HG03064 (cell line): ENCODE measurements around the gene DTX1.

Source experiments
- ATAC-seq: cut with Tn5 transposase; IDR thresholded peaks from one replicate; pipeline ENCODE4 v1.9.1; 2021; ENCODE audit warnings: low read depth; ENCODE audit not compliant: unreplicated experiment

DTX1 gene

GRCh38 chr12:113056631-113057488 lies at the start of gene DTX1:
Gene DTX1, plus strand, starts transcription at chr12:113056730. Its CDS starts 1,463 bp downstream, at chr12:113058193.
- ATAC-seq = no peak

GRCh38 chr12:113007166-113007565 lies 49.4 kb upstream of the DTX1 start:
- no peak for ATAC-seq

- no peak for ATAC-seq
These were observed 45.8 kb upstream of the DTX1 start for GRCh38 chr12:113010701-113011100.

- no peak for ATAC-seq
These were observed 42.0 kb upstream of the DTX1 start for GRCh38 chr12:113014565-113014964.

- ATAC-seq = no peak
These were observed 39.7 kb upstream of the DTX1 start for GRCh38 chr12:113016796-113017195.

GRCh38 chr12:113019025-113019424 lies 37.5 kb upstream of the DTX1 start:
- no peak for ATAC-seq

GRCh38 chr12:113021500-113021899 lies 35.0 kb upstream of the DTX1 start:
- ATAC-seq = no peak

- ATAC-seq = no peak
These were observed 33.8 kb upstream of the DTX1 start for GRCh38 chr12:113022563-113023297.

- ATAC-seq = no peak
These were observed 28.8 kb upstream of the DTX1 start for GRCh38 chr12:113027726-113028125.

GRCh38 chr12:113030875-113031525 lies 25.5 kb upstream of the DTX1 start:
- no peak for ATAC-seq

- ATAC-seq = no peak
These were observed 16.6 kb upstream of the DTX1 start for GRCh38 chr12:113039911-113040445.

- ATAC-seq = no peak
These were observed 15.8 kb upstream of the DTX1 start for GRCh38 chr12:113040722-113041171.

- no peak for ATAC-seq
These were observed 15.0 kb upstream of the DTX1 start for GRCh38 chr12:113041560-113041959.

GRCh38 chr12:113043240-113043639 lies 13.3 kb upstream of the DTX1 start:
- no peak for ATAC-seq

GRCh38 chr12:113044516-113044915 lies 12.0 kb upstream of the DTX1 start:
- ATAC-seq = no peak

- no peak for ATAC-seq
These were observed 7.8 kb upstream of the DTX1 start for GRCh38 chr12:113048716-113049127.

GRCh38 chr12:113049976-113050742 lies 6.4 kb upstream of the DTX1 start:
- no peak for ATAC-seq

- ATAC-seq = no peak
These were observed 5.7 kb upstream of the DTX1 start for GRCh38 chr12:113050795-113051194.

- ATAC-seq = no peak
These were observed 4.8 kb upstream of the DTX1 start for GRCh38 chr12:113051759-113052158.

- ATAC-seq = no peak
These were observed 4.2 kb upstream of the DTX1 start for GRCh38 chr12:113052326-113052725.
